Calu3 (cell line): ENCODE measurements around the gene ANKAR. TPM values are rescaled to one million over a fixed set of nuclear protein-coding genes. Genes with fewer than 3 reads are reported as not detected.

ENCODE experiments used
- BruUV-seq: library from RNA; stranded (reverse); fragments of 400-500 nt; replicated peaks from 2 replicates; lab custom pipeline; 2021; lab: Mats Ljungman, UMichigan
- CTCF ChIA-PET: fragments of 300-600 bp; sonication (Branson Sonifier 250); formaldehyde crosslinking; loops from one replicate; lab custom pipeline; 2022; ENCODE audit warnings: antibody characterized with exemption; lab: Charles Lee
- DNase-seq: peaks from one replicate; pipeline ENCODE4 v3.0.0; 2022
- H3K27ac Mint-ChIP-seq: one replicate; pipeline ENCODE4 v1.8.0; 2022; ENCODE audit warnings: mixed read lengths; ENCODE audit not compliant: unreplicated experiment
- H3K27me3 Mint-ChIP-seq: one replicate; pipeline ENCODE4 v1.8.0; 2022; ENCODE audit warnings: mixed read lengths; ENCODE audit not compliant: unreplicated experiment
- H3K36me3 Mint-ChIP-seq: one replicate; pipeline ENCODE4 v1.8.0; 2022; ENCODE audit warnings: mild to moderate bottlenecking, moderate library complexity, mixed read lengths; ENCODE audit not compliant: insufficient read depth, unreplicated experiment
- H3K4me1 Mint-ChIP-seq: one replicate; pipeline ENCODE4 v1.8.0; 2022; ENCODE audit warnings: mild to moderate bottlenecking, low read depth, mixed read lengths; ENCODE audit not compliant: unreplicated experiment
- H3K4me3 Mint-ChIP-seq: one replicate; pipeline ENCODE4 v1.8.0; 2022; ENCODE audit warnings: mild to moderate bottlenecking, low read depth, moderate library complexity, mixed read lengths; ENCODE audit not compliant: unreplicated experiment
- H3K9me3 Mint-ChIP-seq: one replicate; pipeline ENCODE4 v1.8.0; 2022; ENCODE audit warnings: low read depth, mixed read lengths; ENCODE audit not compliant: unreplicated experiment
- CTCF ChIP-seq: fragments of 200-600 bp; IDR thresholded peaks from one replicate; pipeline ENCODE4 v1.8.0; 2022; ENCODE audit warnings: antibody characterized with exemption; ENCODE audit not compliant: unreplicated experiment
- intact Hi-C: fragments of 100-400 bp; cut with micrococcal nuclease; formaldehyde crosslinking; loops from one replicate; pipeline ENCODE4 v1.10.0; 2022; ENCODE audit not compliant: unreplicated experiment
- total RNA-seq: library from RNA; stranded (reverse); gene quantifications from 2 replicates; pipeline ENCODE4 v1.2.3, GENCODE V29; 2022

Gene ANKAR
- total RNA-seq, 1 experiment from 2014 or later, result 2.1 TPM

- no peak for TF ChIP-seq CTCF
- no peak for DNase-seq
- no TSS peak for BruUV-seq
- Mint-ChIP-seq H3K4me1 (no peaks in the 10 kb centered on the region), H3K4me3 (no peak overlapping the region), H3K36me3 (peaks cover 9% of the 10 kb centered on the region), H3K27me3 (no peaks in the 10 kb centered on the region), H3K9me3 (peaks cover 7% of the 10 kb centered on the region), H3K27ac (no peak overlapping the region)
- intact Hi-C loops, result no loop called here
- CTCF ChIA-PET, result interaction anchor here (0.6 to 0.7 kb wide), 2 partner anchors 19 to 67 kb away, joined by 3 to 11 read pairs; no protein-coding TSS in a partner anchor
These were observed 2.0 kb downstream of the ANKAR start for GRCh38 chr2:189676471-189676870.

GRCh38 chr2:189679226-189679625, 4.8 kb downstream of the ANKAR start:
- H3K4me3 Mint-ChIP-seq, result no peak overlapping the region
- H3K27ac Mint-ChIP-seq, result no peak overlapping the region
- no peak for DNase-seq
- CTCF ChIA-PET, result no interaction called here
- H3K9me3 Mint-ChIP-seq, result peaks cover 7% of the 10 kb centered on the region
- no peaks in the 10 kb centered on the region for H3K4me1 Mint-ChIP-seq
- H3K27me3 Mint-ChIP-seq, result no peaks in the 10 kb centered on the region
- H3K36me3 Mint-ChIP-seq, result peaks cover 7% of the 10 kb centered on the region
- TF ChIP-seq CTCF, result no peak
- intact Hi-C loops, result no loop called here
- no TSS peak for BruUV-seq

GRCh38 chr2:189681203-189681602, 6.7 kb downstream of the ANKAR start:
- no TSS peak for BruUV-seq
- H3K4me3 Mint-ChIP-seq, result no peak overlapping the region
- H3K4me1 Mint-ChIP-seq, result no peaks in the 10 kb centered on the region
- H3K9me3 Mint-ChIP-seq, result peaks cover 7% of the 10 kb centered on the region
- H3K36me3 Mint-ChIP-seq, result no peaks in the 10 kb centered on the region
- no peak for DNase-seq
- H3K27me3 Mint-ChIP-seq, result no peaks in the 10 kb centered on the region
- CTCF ChIA-PET, result no interaction called here
- no peak overlapping the region for H3K27ac Mint-ChIP-seq
- intact Hi-C loops, result no loop called here
- no peak for TF ChIP-seq CTCF

- H3K36me3 Mint-ChIP-seq, result no peaks in the 10 kb centered on the region
- peaks cover 7% of the 10 kb centered on the region for H3K9me3 Mint-ChIP-seq
- H3K4me3 Mint-ChIP-seq, result no peak overlapping the region
- H3K27me3 Mint-ChIP-seq, result no peaks in the 10 kb centered on the region
- intact Hi-C loops, result no loop called here
- H3K27ac Mint-ChIP-seq, result no peak overlapping the region
- no TSS peak for BruUV-seq
- CTCF ChIA-PET, result no interaction called here
- DNase-seq, result no peak
- no peak for TF ChIP-seq CTCF
- H3K4me1 Mint-ChIP-seq, result no peaks in the 10 kb centered on the region
These were observed 7.4 kb downstream of the ANKAR start for GRCh38 chr2:189681903-189682302.
